ENCODE data around the gene PARVG. TPM values are rescaled to one million over a fixed set of nuclear protein-coding genes. Genes with fewer than 3 reads are reported as not detected.

Gene PARVG
- polyA plus RNA-seq, 1 experiment, result 0.01 TPM

DNA sequence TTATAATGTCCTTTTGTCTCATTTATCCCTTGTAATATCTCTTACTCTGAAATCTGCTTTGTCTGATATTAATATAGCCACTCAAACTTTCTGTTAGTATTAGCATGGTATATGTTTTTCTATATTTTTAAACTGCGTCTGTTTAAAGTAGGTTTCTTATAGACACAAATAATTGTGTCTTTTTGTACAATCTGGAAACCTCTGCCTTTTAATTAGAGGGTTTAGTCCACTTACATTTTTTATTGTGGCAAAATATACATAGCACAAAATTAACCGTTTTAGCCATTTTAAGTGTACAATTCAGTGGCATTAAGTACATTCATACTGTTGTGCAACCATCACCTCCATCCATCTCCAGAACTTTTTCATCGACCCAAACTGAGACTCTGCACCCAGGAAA lies 28.6 kb downstream of the PARVG start:
- ChIA-PET POLR2A (no interaction called here), CTCF (no interaction called here)
- Histone ChIP-seq H3K9me3 (ENCODE audit: control insufficient read depth, insufficient read depth, low read length) (peaks cover 2% of the 10 kb centered on the region; the same call in 1 of the 2 replicates), H3K4me3 (ENCODE audit: low read depth, low read length) (no peak overlapping the region), H3K27me3 (ENCODE audit: control insufficient read depth, insufficient read depth, low read length) (peaks cover 8% of the 10 kb centered on the region), H3K27ac (ENCODE audit: low read depth, low read length) (no peak overlapping the region)
- no peak for DNase-seq (ENCODE audit: low read depth, low spot score)
- TF ChIP-seq, protein P1, sequence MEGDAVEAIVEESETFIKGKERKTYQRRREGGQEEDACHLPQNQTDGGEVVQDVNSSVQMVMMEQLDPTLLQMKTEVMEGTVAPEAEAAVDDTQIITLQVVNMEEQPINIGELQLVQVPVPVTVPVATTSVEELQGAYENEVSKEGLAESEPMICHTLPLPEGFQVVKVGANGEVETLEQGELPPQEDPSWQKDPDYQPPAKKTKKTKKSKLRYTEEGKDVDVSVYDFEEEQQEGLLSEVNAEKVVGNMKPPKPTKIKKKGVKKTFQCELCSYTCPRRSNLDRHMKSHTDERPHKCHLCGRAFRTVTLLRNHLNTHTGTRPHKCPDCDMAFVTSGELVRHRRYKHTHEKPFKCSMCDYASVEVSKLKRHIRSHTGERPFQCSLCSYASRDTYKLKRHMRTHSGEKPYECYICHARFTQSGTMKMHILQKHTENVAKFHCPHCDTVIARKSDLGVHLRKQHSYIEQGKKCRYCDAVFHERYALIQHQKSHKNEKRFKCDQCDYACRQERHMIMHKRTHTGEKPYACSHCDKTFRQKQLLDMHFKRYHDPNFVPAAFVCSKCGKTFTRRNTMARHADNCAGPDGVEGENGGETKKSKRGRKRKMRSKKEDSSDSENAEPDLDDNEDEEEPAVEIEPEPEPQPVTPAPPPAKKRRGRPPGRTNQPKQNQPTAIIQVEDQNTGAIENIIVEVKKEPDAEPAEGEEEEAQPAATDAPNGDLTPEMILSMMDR (IDR thresholded peaks at IDR 0.05; ENCODE audit: low read depth, low read length), result no peak

DNA sequence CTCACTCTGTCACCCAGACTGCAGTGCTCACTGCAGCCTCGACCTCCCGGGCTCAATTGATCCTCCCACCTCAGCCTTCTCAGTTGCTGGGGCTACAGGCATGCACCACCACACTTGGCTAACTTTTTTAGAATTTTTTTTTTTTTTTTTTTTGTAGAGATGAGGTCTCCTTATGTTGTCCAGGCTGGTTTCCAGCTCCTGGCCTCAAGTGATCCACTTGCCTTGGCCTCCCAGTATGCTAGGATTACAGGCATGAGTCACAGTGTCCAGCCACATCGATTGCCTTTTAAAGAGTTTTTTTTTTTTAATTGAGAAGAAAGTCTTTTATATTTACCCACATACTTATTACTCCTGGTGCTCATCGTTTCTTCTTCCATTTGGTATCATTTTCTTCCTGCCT lies 30.0 kb downstream of the PARVG start:
- no peak overlapping the region for H3K4me3 ChIP-seq (ENCODE audit: low read depth, low read length)
- peak; percentile 39 for DNase-seq (ENCODE audit: low read depth, low spot score)
- no peak overlapping the region for H3K27ac ChIP-seq (ENCODE audit: low read depth, low read length)
- ChIA-PET CTCF (interaction anchor here (1.3 kb wide), 1 partner anchor 415 kb away, joined by 3 read pairs; no protein-coding TSS in a partner anchor), POLR2A (interaction anchor here (0.6 kb wide), 1 partner anchor 238 kb away, joined by 3 read pairs; no protein-coding TSS in a partner anchor)
- H3K9me3 ChIP-seq (ENCODE audit: control insufficient read depth, insufficient read depth, low read length), result peaks cover 3% of the 10 kb centered on the region; the same call in 1 of the 2 replicates
- peaks cover 8% of the 10 kb centered on the region for H3K27me3 ChIP-seq (ENCODE audit: control insufficient read depth, insufficient read depth, low read length)
- TF ChIP-seq, protein P1 (IDR thresholded peaks at IDR 0.05; ENCODE audit: low read depth, low read length), result no peak

DNA sequence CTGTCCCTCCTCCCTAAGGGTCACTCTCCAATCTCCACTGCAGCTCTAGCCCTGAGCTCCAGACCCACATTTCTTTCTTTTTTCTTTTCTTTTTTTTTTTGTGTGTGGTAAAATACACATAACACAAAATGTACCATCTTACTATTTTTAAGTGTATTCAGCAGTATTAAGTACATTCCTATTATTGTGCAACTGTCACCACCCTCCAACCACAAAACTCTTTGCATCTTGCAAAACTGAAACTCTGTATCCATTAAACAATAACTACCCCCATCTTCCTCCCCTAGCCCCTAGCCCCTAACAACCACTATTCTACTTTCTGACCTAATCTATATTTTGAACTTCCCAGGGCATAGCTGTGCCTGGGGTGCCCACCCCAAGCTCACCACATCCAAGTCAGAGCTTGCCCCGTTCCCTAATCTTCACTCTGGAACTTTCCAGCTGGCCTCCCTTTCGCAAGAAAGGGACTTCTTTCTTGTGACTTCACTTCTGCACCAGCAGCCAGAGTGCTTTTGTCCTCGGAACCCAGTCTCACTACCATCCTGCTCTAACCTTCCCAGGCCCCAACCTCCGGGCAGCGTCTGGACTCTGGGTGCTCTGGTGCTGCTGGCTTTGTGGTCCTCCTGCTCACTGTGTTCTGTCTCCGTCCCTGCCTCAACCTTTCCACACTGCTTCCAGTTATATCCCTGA lies 30.7 kb downstream of the PARVG start:
- POLR2A ChIA-PET, result interaction anchor here (0.6 kb wide), 1 partner anchor 238 kb away, joined by 3 read pairs; no protein-coding TSS in a partner anchor
- peaks cover 8% of the 10 kb centered on the region for H3K27me3 ChIP-seq (ENCODE audit: control insufficient read depth, insufficient read depth, low read length)
- DNase-seq (ENCODE audit: low read depth, low spot score), result no peak
- peaks cover 3% of the 10 kb centered on the region; the same call in 1 of the 2 replicates for H3K9me3 ChIP-seq (ENCODE audit: control insufficient read depth, insufficient read depth, low read length)
- H3K27ac ChIP-seq (ENCODE audit: low read depth, low read length), result no peak overlapping the region
- TF ChIP-seq, protein P1 (IDR thresholded peaks at IDR 0.05; ENCODE audit: low read depth, low read length), result no peak
- CTCF ChIA-PET, result interaction anchor here (1.3 kb wide), 1 partner anchor 414 kb away, joined by 3 read pairs; no protein-coding TSS in a partner anchor
- no peak overlapping the region for H3K4me3 ChIP-seq (ENCODE audit: low read depth, low read length)

DNA sequence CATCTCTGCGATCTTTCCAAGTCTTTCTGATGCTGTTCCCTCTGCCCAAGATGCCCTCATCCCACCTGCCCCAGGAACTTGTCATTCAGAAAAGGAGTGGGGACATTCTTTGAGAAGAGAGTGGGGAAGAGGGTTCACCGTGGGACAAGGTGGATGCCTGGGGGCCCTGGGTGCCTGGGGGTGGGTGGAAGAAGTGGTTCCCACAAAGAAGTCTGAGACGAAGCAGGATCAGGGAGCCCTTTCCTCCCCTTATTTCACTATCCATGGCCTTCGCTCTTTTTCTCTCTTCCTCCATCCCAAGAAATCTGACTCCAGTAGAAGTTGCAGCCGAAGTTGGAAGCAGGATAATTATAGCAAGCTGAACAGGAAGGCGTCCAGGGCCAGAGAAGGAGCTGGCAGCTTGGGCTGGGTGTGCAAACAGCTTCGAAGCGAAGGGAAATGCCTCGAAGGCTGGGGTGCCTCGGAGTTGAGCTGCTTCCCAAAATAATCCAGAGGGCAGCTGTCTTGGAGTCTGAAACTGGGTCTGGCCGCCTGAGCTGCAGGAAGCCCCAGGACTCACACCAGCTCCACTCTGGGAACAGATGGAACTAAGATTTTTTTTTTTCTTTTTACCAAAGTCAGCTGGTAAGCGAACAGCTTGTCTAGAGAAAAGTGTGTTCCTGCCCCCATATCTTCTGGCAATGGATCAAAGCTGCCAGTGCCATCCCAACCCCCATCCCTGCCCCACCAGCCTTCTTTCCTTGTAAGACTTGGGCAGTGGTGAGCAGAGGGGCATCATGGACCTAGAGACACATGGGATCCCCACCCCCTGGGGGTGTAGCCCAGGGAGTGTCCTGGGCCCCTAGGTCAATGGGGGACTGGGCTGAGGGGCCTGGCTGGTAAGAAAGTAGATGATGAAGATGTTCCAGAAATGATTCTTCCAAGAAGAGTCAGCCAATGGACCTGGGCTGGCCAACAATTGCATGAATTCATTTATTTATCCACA lies 31.5 kb downstream of the PARVG start:
- peak overlapping the region; percentile 39 for H3K27ac ChIP-seq (ENCODE audit: low read depth, low read length)

More for the DNA sequence above, 31.5 kb downstream of the PARVG start:
- Histone ChIP-seq H3K9me3 (ENCODE audit: control insufficient read depth, insufficient read depth, low read length) (peaks cover 3% of the 10 kb centered on the region), H3K4me3 (ENCODE audit: low read depth, low read length) (peak overlapping the region; percentile 15), H3K27me3 (ENCODE audit: control insufficient read depth, insufficient read depth, low read length) (peaks cover 8% of the 10 kb centered on the region)
- POLR2A ChIA-PET, result no interaction called here
- TF ChIP-seq, protein P1 (IDR thresholded peaks at IDR 0.05; ENCODE audit: low read depth, low read length), result no peak
- CTCF ChIA-PET, result interaction anchor here (0.6 to 1.3 kb wide), 2 partner anchors 340 to 413 kb away, joined by 3 read pairs; no protein-coding TSS in a partner anchor
- DNase-seq (ENCODE audit: low read depth, low spot score), result no peak
